B cell (primary cell): ENCODE measurements around the gene DPH3. TPM values are rescaled to one million over a fixed set of nuclear protein-coding genes. Genes with fewer than 3 reads are reported as not detected.

Source experiments
- ATAC-seq: fragments of 200-7000 bp; cut with Tn5 transposase; one replicate; pipeline ENCODE4 v1.10.0; 2021; ENCODE audit warnings: low read depth, mild to moderate bottlenecking, moderate number of reproducible peaks, moderate library complexity
- CTCF ChIA-PET: fragments of 350-600 bp; sonication (Branson Sonifier 250); formaldehyde crosslinking; loops from one replicate; lab custom pipeline; 2021; ENCODE audit warnings: antibody characterized with exemption, inconsistent platforms; lab: Charles Lee
- POLR2A ChIA-PET: fragments of 350-600 bp; sonication (Branson Sonifier 250); formaldehyde crosslinking; loops from one replicate; lab custom pipeline; 2021; ENCODE audit warnings: antibody characterized with exemption; lab: Charles Lee
- DNase-seq: peaks from one replicate; pipeline ENCODE4 v3.0.0; 2013
- H2AFZ ChIP-seq: 2 replicates; pipeline ENCODE4 v1.6.1; 2012; ENCODE audit warnings: mild to moderate bottlenecking, low read depth, low read length; ENCODE audit not compliant: insufficient read depth, poor library complexity, severe bottlenecking
- H3K27ac ChIP-seq, 2 donors: 1 replicate in 1 of 2; 2 replicates in 1 of 2; pipeline ENCODE4 v1.5.1; 2012 to 2013; ENCODE audit warnings: low read length in 2 of 2, mild to moderate bottlenecking in 2 of 2, moderate library complexity in 1 of 2
- H3K27me3 ChIP-seq, 4 experiments: fragments of 200-600 bp in 1 of 4; sonication (generic) in 1 of 4; replicated peaks in 1 of 4; 1 replicate in 2 of 4; 2 replicates in 2 of 4; pipeline versions ENCODE4 v1.6.1 to v1.7.0; 2013 to 2016; ENCODE audit warnings: low read length in 3 of 4, mild to moderate bottlenecking in 2 of 4, mixed read lengths in 1 of 4, moderate library complexity in 1 of 4; ENCODE audit not compliant: insufficient read depth in 4 of 4, control insufficient read depth in 3 of 4; ENCODE audit errors: control extremely low read depth in 1 of 4
- H3K36me3 ChIP-seq, 2 experiments: replicated peaks in 1 of 2; 1 replicate in 1 of 2; 2 replicates in 1 of 2; pipeline versions ENCODE4 v1.6.1 to v1.7.1; 2013; ENCODE audit warnings: low read length in 1 of 2; ENCODE audit not compliant: insufficient read depth in 2 of 2, control insufficient read depth in 1 of 2; ENCODE audit errors: control extremely low read depth in 1 of 2, extremely low read depth in 1 of 2
- H3K4me1 ChIP-seq, 2 donors: fragments of 200-600 bp in 1 of 2; sonication (generic) in 1 of 2; 1 replicate in 1 of 2; 2 replicates in 1 of 2; pipeline versions ENCODE4 v1.5.1 to v1.6.1; 2013 to 2017; ENCODE audit warnings: low read length in 2 of 2; ENCODE audit not compliant: control insufficient read depth in 2 of 2, insufficient read depth in 2 of 2
- H3K4me2 ChIP-seq: replicated peaks from 2 replicates; pipeline ENCODE3; 2012; ENCODE audit warnings: mild to moderate bottlenecking, low read depth, low read length; ENCODE audit not compliant: poor library complexity, severe bottlenecking
- H3K4me3 ChIP-seq, 5 experiments: fragments of 200-600 bp in 1 of 5; sonication (generic) in 1 of 5; 1 replicate in 3 of 5; 2 replicates in 2 of 5; pipeline versions ENCODE4 v1.5.1 to v1.7.0; 2011 to 2016; ENCODE audit warnings: low read length in 4 of 5, mild to moderate bottlenecking in 4 of 5, low read depth in 2 of 5, control low read depth in 1 of 5, moderate library complexity in 1 of 5; ENCODE audit not compliant: insufficient read depth in 1 of 5; ENCODE audit errors: control extremely low read depth in 1 of 5, extremely low read depth in 1 of 5
- H3K79me2 ChIP-seq: fragments of 200-600 bp; sonication (generic); one replicate; pipeline ENCODE4 v1.6.0; 2016; ENCODE audit warnings: low read length; ENCODE audit not compliant: control insufficient read depth, insufficient read depth
- H3K9ac ChIP-seq: fragments of 200-600 bp; sonication (generic); 2 replicates; pipeline ENCODE4 v1.6.1; 2017; ENCODE audit warnings: mild to moderate bottlenecking, low read length, moderate library complexity
- H3K9me3 ChIP-seq, 3 donors: one replicate each; pipeline versions ENCODE4 v1.6.1 to v1.7.1; 2013; ENCODE audit warnings: low read length in 2 of 3; ENCODE audit not compliant: control insufficient read depth in 2 of 3, insufficient read depth in 1 of 3; ENCODE audit errors: control extremely low read depth in 1 of 3
- H4K20me1 ChIP-seq: 2 replicates; pipeline ENCODE4 v1.6.0; 2012; ENCODE audit warnings: mild to moderate bottlenecking, low read length; ENCODE audit not compliant: insufficient read depth, control insufficient read depth, poor library complexity, severe bottlenecking
- H3K27ac Mint-ChIP-seq: one replicate; pipeline ENCODE4 v1.8.0; 2021; ENCODE audit warnings: mixed read lengths
- H3K27me3 Mint-ChIP-seq: one replicate; pipeline ENCODE4 v1.8.0; 2021; ENCODE audit warnings: mixed read lengths
- H3K4me1 Mint-ChIP-seq: one replicate; pipeline ENCODE4 v1.8.0; 2021; ENCODE audit warnings: mixed read lengths
- H3K4me3 Mint-ChIP-seq: one replicate; pipeline ENCODE4 v1.8.0; 2021; ENCODE audit warnings: mixed read lengths
- H3K9me3 Mint-ChIP-seq: one replicate; pipeline ENCODE4 v1.8.0; 2022; ENCODE audit warnings: mixed read lengths; ENCODE audit not compliant: insufficient read depth
- CTCF ChIP-seq: fragments of 200-600 bp; IDR thresholded peaks from one replicate; pipeline ENCODE4 v1.8.0; 2022; ENCODE audit warnings: antibody characterized with exemption, mild to moderate bottlenecking
- EZH2 ChIP-seq: IDR thresholded peaks from 2 replicates; pipeline ENCODE4 v1.6.1; 2012; ENCODE audit warnings: borderline replicate concordance, low read depth, mild to moderate bottlenecking, moderate library complexity, low read length; ENCODE audit not compliant: insufficient read depth, poor library complexity, severe bottlenecking
- WGBS: methylation state at CpG from one replicate; pipeline ENCODE4 v1.1.5; 2013; ENCODE audit warnings: missing lambda C conversion rate; ENCODE audit not compliant: insufficient coverage; 5-methylcytosine and 5-hydroxymethylcytosine counted together
- intact Hi-C: fragments of 100-400 bp; cut with micrococcal nuclease; formaldehyde crosslinking; loops from one replicate; pipeline ENCODE4 v1.10.0; 2022
- polyA plus RNA-seq: library from polyadenylated mRNA; depleted of rRNA; stranded (reverse); fragments of >200 nt; gene quantifications from 2 replicates; pipeline ENCODE4 v1.2.3, GENCODE V29; 2012
- total RNA-seq, 2 donors: library from RNA; stranded (reverse); fragments of 120-200 nt in 1 of 2; gene quantifications; 1 replicate in 1 of 2; 2 replicates in 1 of 2; pipeline versions ENCODE4 v1.2.3 to v1.2.4, GENCODE V29; 2013 to 2022

DPH3 gene
- total and polyA plus RNA-seq, 2 donors (not counting 1 experiment from before 2014, with no cell fraction given): 7.4 to 12.9 TPM

GRCh38 chr3:16265455-16265786, 678 bp upstream of the DPH3 start:
- H3K27me3 ChIP-seq: no peaks in the 10 kb centered on the region
- peak overlapping the region; percentile 85 to 97 for H3K27ac ChIP-seq
- peaks cover 5% of the 10 kb centered on the region for H4K20me1 ChIP-seq
- H3K4me2 ChIP-seq: peak overlapping the region; percentile 87
- Mint-ChIP-seq H3K9me3 (no peaks in the 10 kb centered on the region), H3K27me3 (no peaks in the 10 kb centered on the region), H3K4me1 (peaks cover 25% of the 10 kb centered on the region), H3K4me3 (peak overlapping the region; percentile 99), H3K27ac (peak overlapping the region; percentile 99)
- H3K79me2 ChIP-seq: peaks cover 56% of the 10 kb centered on the region
- peaks cover 3 to 5% of the 10 kb centered on the region in 2 experiments for H3K36me3 ChIP-seq
- DNase-seq (no peak), ATAC-seq (no peak)
- CTCF ChIA-PET: interaction anchor here (1.0 to 7.6 kb wide), 5 partner anchors 9 to 924 kb away, joined by 3 to 76 read pairs (median 3); no protein-coding TSS in a partner anchor
- no peaks in the 10 kb centered on the region for H3K9me3 ChIP-seq
- intact Hi-C loops: loop anchor here (1.0 to 10.0 kb wide), 10 partner anchors 107 to 1477 kb away; partner anchors contain the start of genes BTD, CAPN7, EAF1 and HACL1
- peaks cover 12 to 13% of the 10 kb centered on the region in 2 donors for H3K4me1 ChIP-seq
- H2AFZ ChIP-seq: peak overlapping the region; percentile 98
- POLR2A ChIA-PET: interaction anchor here (0.6 to 1.8 kb wide), 3 partner anchors 247 to 696 kb away, joined by 3 to 6 read pairs (median 5); partner anchors contain the start of gene RFTN1
- 0% methylated on average over 3 of the region's 6 CpGs for WGBS
- peak overlapping the region; percentile 80 to 97 (median 90) for H3K4me3 ChIP-seq
- no peak for TF ChIP-seq CTCF
- no peak for TF ChIP-seq EZH2
- peak overlapping the region; percentile 96 for H3K9ac ChIP-seq

- Mint-ChIP-seq H3K4me1 (peaks cover 25% of the 10 kb centered on the region), H3K27ac (peak overlapping the region; percentile 99), H3K27me3 (no peaks in the 10 kb centered on the region), H3K9me3 (no peaks in the 10 kb centered on the region), H3K4me3 (peak overlapping the region; percentile 99)
- H3K27ac ChIP-seq: peak overlapping the region; percentile 82 to 97
- no peak for DNase-seq
- ATAC-seq: no peak
- peaks cover 12 to 13% of the 10 kb centered on the region in 2 donors for H3K4me1 ChIP-seq
- ChIA-PET CTCF (interaction anchor here (0.5 to 7.6 kb wide), 4 partner anchors 17 to 287 kb away, joined by 3 to 76 read pairs (median 12); no protein-coding TSS in a partner anchor), POLR2A (interaction anchor here (1.8 kb wide), 1 partner anchor 248 kb away, joined by 6 read pairs; the partner anchor contains the start of gene RFTN1)
- peak overlapping the region; percentile 98 for H2AFZ ChIP-seq
- TF ChIP-seq EZH2 (no peak), CTCF (no peak)
- H3K79me2 ChIP-seq: peaks cover 56% of the 10 kb centered on the region
- 0% methylated on average over 15 of the region's 21 CpGs for WGBS
- H3K4me2 ChIP-seq: peak overlapping the region; percentile 87
- H3K27me3 ChIP-seq: no peaks in the 10 kb centered on the region
- peaks cover 5 to 15% of the 10 kb centered on the region in 2 experiments for H3K36me3 ChIP-seq
- intact Hi-C loops: loop anchor here (2.0 to 10.0 kb wide), 6 partner anchors 249 to 1479 kb away; partner anchors contain the start of genes CAPN7, EAF1, METTL6 and PLCL2
- H4K20me1 ChIP-seq: peaks cover 5% of the 10 kb centered on the region
- peak overlapping the region; percentile 80 to 97 (median 90) for H3K4me3 ChIP-seq
- peak overlapping the region; percentile 96 for H3K9ac ChIP-seq
- H3K9me3 ChIP-seq: no peaks in the 10 kb centered on the region
Observed at GRCh38 chr3:16264174-16264707, 502 bp downstream of the DPH3 start.
